Upper lobe of left lung (tissue), 4 donors: ENCODE data around the gene KCNIP3.

Experiments
- CTCF ChIP-seq, 6 experiments: fragments of 450-650 bp in 4 of 6; fragments of 200-600 bp in 2 of 6; sonication (generic) in 2 of 6; IDR thresholded peaks; one replicate each; pipeline ENCODE4 v1.5.1; 2016 to 2019; ENCODE audit warnings: antibody characterized with exemption in 6 of 6
- EP300 ChIP-seq, 4 donors: sonication (generic); formaldehyde crosslinking; IDR thresholded peaks; one replicate each; pipeline ENCODE4 v1.5.1; 2017; ENCODE audit warnings: antibody characterized with exemption in 4 of 4, control low read depth in 2 of 4
- POLR2A ChIP-seq, 4 donors: fragments of 450-650 bp; IDR thresholded peaks; one replicate each; pipeline ENCODE4 v1.5.1; 2016 to 2017; ENCODE audit warnings: antibody characterized with exemption in 4 of 4, mild to moderate bottlenecking in 2 of 4
- POLR2AphosphoS5 ChIP-seq, 2 donors: sonication (generic); formaldehyde crosslinking; IDR thresholded peaks; one replicate each; pipeline ENCODE4 v1.5.1; 2017; ENCODE audit warnings: antibody characterized with exemption in 2 of 2

GRCh38 chr2:95361216-95361980 lies 64.3 kb downstream of the KCNIP3 start:
- TF ChIP-seq CTCF (IDR thresholded peaks at IDR 0.05) (no peak), EP300 (IDR thresholded peaks at IDR 0.05) (no peak), POLR2A (IDR thresholded peaks at IDR 0.05) (no peak), POLR2AphosphoS5 (IDR thresholded peaks at IDR 0.05) (no peak)
